ENCODE measurements around the gene GNG7. TPM values are rescaled to one million over a fixed set of nuclear protein-coding genes. Genes with fewer than 3 reads are reported as not detected.

Gene GNG7
- polyA plus RNA-seq, 1 donor (not counting 4 experiments of a cell fraction or from before 2014, with no cell fraction given) = 0.01 TPM

DNA sequence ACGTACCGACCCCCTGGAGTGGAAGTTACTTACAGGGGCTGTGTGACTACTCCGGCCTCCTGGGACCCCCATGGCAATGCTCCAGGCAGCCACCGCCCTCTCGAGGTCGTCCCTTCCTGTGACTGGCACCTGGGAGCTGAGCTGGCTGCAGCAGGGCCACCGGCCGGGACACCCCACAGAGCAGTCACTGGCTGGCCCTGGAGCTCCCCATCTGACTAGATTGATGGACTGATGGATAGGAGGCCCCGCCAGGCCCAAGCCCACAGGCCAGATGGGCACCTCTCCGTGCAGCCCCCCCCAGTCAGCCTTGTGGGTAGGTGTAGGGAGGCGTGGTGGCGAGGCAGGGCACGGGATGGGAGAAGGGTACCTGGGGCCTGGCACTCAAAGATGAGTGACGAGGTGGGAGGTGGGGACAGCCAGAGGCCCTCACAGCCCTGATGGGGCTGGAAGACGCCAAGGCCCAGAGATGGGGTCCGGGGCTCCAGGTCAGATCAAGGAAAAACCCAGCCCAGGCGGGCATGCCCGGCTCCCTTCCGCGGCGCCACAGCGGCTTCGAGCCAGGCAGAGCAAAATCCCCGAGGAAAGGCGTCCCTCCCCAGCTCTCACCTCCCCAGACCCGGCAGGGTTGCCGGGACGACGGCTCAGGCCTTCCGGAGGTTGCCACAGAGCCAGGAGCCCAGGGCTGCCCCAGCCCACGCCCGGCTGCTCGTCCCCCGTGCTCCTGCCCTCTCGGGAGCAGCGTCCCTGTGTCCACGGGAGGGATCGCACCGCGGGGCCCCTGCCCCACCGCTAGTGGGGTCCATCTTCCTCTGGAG is 28.9 kb upstream of the GNG7 start:
- Histone ChIP-seq H3K27me3 (ENCODE audit: control insufficient read depth, extremely low read depth, insufficient read depth, low read length) (peaks cover 4% of the 10 kb centered on the region), H2AFZ (ENCODE audit: control insufficient read depth, low read length) (no peak overlapping the region), H3K4me3 (ENCODE audit: control insufficient read depth in 2 of 3, extremely low read depth in 1 of 3, insufficient read depth in 2 of 3, low read depth in 1 of 3, low read length in 3 of 3) (no peak overlapping the region), H3K36me3 (ENCODE audit: control insufficient read depth in 2 of 2, extremely low read depth in 1 of 2, insufficient read depth in 2 of 2, low read length in 2 of 2) (peaks cover 5 to 9% of the 10 kb centered on the region in 2 experiments), H3K79me2 (ENCODE audit: control insufficient read depth, insufficient read depth, low read length) (no peaks in the 10 kb centered on the region), H3K9me1 (ENCODE audit: control insufficient read depth, extremely low read depth, insufficient read depth, low read length) (no peaks in the 10 kb centered on the region), H3K4me2 (ENCODE audit: control insufficient read depth, extremely low read depth, insufficient read depth, low read depth, low read length) (no peak overlapping the region), H3K4me1 (ENCODE audit: control insufficient read depth, extremely low read depth, insufficient read depth, low read length) (peaks cover 21% of the 10 kb centered on the region), H4K20me1 (ENCODE audit: control insufficient read depth, extremely low read depth, insufficient read depth, low read length) (peaks cover 5% of the 10 kb centered on the region), H3K9ac (ENCODE audit: control insufficient read depth, extremely low read depth, insufficient read depth, low read length) (no peak overlapping the region), H3K9me3 (ENCODE audit: control insufficient read depth, low read depth, low read length) (no peaks in the 10 kb centered on the region), H3K27ac (ENCODE audit: control insufficient read depth, insufficient read depth, low read length) (no peak overlapping the region)
- no peak for DNase-seq (ENCODE audit: low read depth, low spot score)
- dilution Hi-C loops (cut with MboI; ENCODE audit: extremely low pct_ligation_motif_present, low sequenced_read_pairs) = no loop called here
- TF ChIP-seq, protein P1, sequence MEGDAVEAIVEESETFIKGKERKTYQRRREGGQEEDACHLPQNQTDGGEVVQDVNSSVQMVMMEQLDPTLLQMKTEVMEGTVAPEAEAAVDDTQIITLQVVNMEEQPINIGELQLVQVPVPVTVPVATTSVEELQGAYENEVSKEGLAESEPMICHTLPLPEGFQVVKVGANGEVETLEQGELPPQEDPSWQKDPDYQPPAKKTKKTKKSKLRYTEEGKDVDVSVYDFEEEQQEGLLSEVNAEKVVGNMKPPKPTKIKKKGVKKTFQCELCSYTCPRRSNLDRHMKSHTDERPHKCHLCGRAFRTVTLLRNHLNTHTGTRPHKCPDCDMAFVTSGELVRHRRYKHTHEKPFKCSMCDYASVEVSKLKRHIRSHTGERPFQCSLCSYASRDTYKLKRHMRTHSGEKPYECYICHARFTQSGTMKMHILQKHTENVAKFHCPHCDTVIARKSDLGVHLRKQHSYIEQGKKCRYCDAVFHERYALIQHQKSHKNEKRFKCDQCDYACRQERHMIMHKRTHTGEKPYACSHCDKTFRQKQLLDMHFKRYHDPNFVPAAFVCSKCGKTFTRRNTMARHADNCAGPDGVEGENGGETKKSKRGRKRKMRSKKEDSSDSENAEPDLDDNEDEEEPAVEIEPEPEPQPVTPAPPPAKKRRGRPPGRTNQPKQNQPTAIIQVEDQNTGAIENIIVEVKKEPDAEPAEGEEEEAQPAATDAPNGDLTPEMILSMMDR (optimal IDR thresholded peaks at IDR 0.05 in 1 of 3, IDR thresholded peaks at IDR 0.05 in 1 of 3, conservative IDR thresholded peaks at IDR 0.05 in 1 of 3; ENCODE audit: extremely low read depth in 1 of 3, insufficient read depth in 2 of 3, low read length in 3 of 3) = no peak
- TF ChIP-seq EZH2 (IDR thresholded peaks at IDR 0.05; ENCODE audit: low read length) = no peak
- no peak for FAIRE-seq

DNA sequence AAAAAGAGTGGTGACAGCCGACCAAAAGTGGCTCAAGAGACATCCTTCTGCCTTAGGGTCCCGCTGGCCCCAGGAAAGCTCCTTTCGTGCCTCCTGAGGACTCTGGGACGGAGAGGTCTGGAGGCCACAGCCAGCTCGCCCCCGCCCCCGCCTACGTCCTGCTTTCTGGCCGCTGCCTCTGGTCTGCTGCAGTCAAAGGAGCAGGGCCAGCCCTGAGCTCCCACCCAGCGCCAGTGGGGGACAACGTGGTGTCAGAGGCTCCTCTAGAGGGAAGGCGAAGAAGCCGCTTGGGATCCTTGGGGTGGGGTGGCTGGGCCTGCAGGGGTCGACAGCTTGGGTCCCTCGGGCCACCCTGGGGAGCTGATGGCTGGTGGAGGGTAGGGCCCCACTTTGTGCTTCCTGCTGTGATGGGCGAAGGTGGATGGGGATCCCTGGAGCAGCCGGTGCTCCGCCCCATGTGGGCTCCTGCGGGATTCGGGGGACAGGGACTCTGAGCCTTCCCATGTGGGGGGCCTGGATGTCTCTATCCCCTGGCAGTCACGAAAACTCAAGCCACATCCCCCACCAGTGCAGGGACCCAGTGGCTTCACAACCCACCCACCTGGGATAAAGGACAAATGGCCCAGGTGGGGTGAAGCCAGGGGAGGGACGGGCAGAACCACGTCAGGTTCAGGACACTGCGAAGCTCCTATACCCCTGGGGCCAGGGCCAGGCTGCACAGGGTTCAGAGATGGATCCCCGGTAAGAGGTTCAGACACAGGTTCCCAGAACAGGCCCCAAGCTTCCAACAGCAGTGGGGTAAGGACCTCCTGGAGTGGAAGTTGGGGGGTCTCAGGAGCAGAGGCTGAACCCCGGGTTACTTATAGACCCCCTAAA is 27.7 kb upstream of the GNG7 start:
- H3K4me2 ChIP-seq (ENCODE audit: control insufficient read depth, extremely low read depth, insufficient read depth, low read depth, low read length) = no peak overlapping the region
- H3K9ac ChIP-seq (ENCODE audit: control insufficient read depth, extremely low read depth, insufficient read depth, low read length) = no peak overlapping the region
- H3K27ac ChIP-seq (ENCODE audit: control insufficient read depth, insufficient read depth, low read length) = no peak overlapping the region
- FAIRE-seq (no peak), DNase-seq (ENCODE audit: low read depth, low spot score) (no peak)
- TF ChIP-seq, protein P1 (optimal IDR thresholded peaks at IDR 0.05 in 1 of 3, IDR thresholded peaks at IDR 0.05 in 1 of 3, conservative IDR thresholded peaks at IDR 0.05 in 1 of 3; ENCODE audit: extremely low read depth in 1 of 3, insufficient read depth in 2 of 3, low read length in 3 of 3) = no peak
- no peak for TF ChIP-seq EZH2 (IDR thresholded peaks at IDR 0.05; ENCODE audit: low read length)
- H4K20me1 ChIP-seq (ENCODE audit: control insufficient read depth, extremely low read depth, insufficient read depth, low read length) = peaks cover 5% of the 10 kb centered on the region
- H3K27me3 ChIP-seq (ENCODE audit: control insufficient read depth, extremely low read depth, insufficient read depth, low read length) = peaks cover 9% of the 10 kb centered on the region
- no peaks in the 10 kb centered on the region for H3K9me1 ChIP-seq (ENCODE audit: control insufficient read depth, extremely low read depth, insufficient read depth, low read length)
- no peak overlapping the region for H2AFZ ChIP-seq (ENCODE audit: control insufficient read depth, low read length)
- peaks cover 0 to 1% of the 10 kb centered on the region in 2 experiments for H3K36me3 ChIP-seq (ENCODE audit: control insufficient read depth in 2 of 2, extremely low read depth in 1 of 2, insufficient read depth in 2 of 2, low read length in 2 of 2)
- H3K4me1 ChIP-seq (ENCODE audit: control insufficient read depth, extremely low read depth, insufficient read depth, low read length) = peaks cover 21% of the 10 kb centered on the region
- H3K4me3 ChIP-seq (ENCODE audit: control insufficient read depth in 2 of 3, extremely low read depth in 1 of 3, insufficient read depth in 2 of 3, low read depth in 1 of 3, low read length in 3 of 3) = no peak overlapping the region
- dilution Hi-C loops (cut with MboI; ENCODE audit: extremely low pct_ligation_motif_present, low sequenced_read_pairs) = no loop called here
- no peaks in the 10 kb centered on the region for H3K79me2 ChIP-seq (ENCODE audit: control insufficient read depth, insufficient read depth, low read length)
- H3K9me3 ChIP-seq (ENCODE audit: control insufficient read depth, low read depth, low read length) = no peaks in the 10 kb centered on the region
